ENCODE measurements around the gene CAPSL. TPM values are rescaled to one million over a fixed set of nuclear protein-coding genes. Genes with fewer than 3 reads are reported as not detected.
"Not testable (repeated sequence)": the region's sequence is repeated elsewhere in the genome, so short reads cannot be mapped to it uniquely, and the experiment has no call there.

The CAPSL gene
- 0.20 TPM for total RNA-seq

GRCh38 chr5:35938568-35939227 is at the start of gene CAPSL:
CAPSL (minus strand) TSS chr5:35938622; CDS start chr5:35921120, 17,502 bp downstream.
- peak; percentile 77 for DNase-seq

GRCh38 chr5:35987776-35988175 is 49.4 kb upstream of the CAPSL start:
- DNase-seq = no peak

DNA sequence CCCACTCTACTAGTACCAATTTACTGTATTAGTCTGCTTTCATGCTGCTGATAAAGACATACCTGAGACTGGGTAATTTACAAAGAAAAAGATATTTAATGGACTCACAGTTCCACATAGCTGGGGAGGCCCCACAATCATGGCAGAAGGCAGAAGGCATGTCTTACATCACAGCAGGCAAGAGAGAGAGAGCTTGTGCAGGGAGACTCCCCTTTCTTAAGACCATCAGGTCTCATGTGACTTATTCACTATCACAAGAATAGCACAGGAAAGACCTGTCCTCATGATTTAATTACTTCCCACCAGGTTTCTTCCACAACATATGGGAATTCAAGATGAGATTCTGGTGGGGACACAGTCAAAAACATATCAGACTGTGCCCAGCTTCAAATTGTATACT is 41.3 kb upstream of the CAPSL start:
- no peak for DNase-seq

DNA sequence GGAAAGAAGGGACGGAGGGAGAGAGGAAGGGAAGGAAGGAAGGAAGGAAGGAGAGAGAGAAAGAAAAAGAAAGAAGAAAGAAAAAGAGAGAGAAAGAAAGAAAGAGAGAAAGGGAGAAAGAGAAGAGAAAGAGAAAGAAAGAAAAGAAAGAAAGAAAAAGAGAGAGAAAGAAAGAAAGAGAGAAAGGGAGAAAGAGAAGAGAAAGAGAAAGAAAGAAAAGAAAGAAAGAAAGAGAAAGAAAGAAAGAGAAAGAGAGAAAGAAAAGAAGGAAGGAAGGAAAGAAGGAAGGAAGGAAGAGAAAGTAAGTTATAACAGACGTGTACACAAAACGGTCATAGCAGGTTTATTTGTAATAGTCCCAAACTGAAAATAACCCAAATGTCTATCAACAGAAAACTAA is 38.4 kb upstream of the CAPSL start:
- not testable (repeated sequence) for DNase-seq

GRCh38 chr5:35974570-35974969 is 36.1 kb upstream of the CAPSL start:
- DNase-seq = no peak

GRCh38 chr5:35971878-35972210 is 33.4 kb upstream of the CAPSL start:
- DNase-seq = no peak

- no peak for DNase-seq
Observed at GRCh38 chr5:35971186-35971877, 32.9 kb upstream of the CAPSL start.

DNA sequence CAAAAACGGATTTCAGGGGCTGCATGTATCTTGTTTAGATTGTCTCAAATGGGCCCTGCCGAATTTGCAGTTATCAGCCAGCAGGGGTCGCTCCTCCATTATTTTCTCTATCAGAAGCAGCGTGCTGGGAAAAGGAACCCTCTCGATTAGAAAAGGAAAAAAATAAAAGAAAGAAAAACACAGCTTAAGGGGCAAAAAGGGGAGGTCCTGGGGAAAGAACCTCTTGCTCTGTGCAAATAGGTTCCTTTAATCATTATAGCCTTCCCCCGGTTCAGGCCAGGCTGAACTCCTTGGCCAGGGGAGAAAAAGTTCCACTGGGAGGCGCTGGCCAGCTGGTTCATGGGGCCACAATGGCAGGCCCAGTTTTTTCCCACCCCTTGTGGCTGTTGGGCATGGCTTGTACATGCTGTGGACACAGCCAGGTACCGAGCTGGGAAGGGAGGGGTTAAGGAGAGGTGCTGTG is 25.0 kb upstream of the CAPSL start:
- DNase-seq = no peak

DNA sequence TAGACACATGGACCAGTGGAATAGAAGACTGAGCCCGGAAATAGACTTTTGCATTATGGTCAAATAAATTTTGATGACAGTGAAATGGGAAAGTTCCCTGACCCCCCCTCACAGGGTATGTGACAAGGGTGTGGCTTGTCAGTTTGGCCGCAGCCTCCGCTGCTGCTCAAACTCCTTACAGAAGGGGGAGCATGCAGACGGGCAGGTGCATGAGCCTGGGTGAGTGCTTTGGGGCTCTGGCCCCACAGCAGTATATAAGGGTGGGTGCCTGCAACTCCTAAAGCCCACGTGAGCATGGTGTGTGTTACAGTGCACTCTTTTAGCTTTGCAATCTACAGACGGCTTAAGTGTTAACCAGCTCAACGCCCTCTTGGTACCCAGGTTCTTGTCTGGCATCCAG is 21.9 kb upstream of the CAPSL start:
- DNase-seq = no peak

DNA sequence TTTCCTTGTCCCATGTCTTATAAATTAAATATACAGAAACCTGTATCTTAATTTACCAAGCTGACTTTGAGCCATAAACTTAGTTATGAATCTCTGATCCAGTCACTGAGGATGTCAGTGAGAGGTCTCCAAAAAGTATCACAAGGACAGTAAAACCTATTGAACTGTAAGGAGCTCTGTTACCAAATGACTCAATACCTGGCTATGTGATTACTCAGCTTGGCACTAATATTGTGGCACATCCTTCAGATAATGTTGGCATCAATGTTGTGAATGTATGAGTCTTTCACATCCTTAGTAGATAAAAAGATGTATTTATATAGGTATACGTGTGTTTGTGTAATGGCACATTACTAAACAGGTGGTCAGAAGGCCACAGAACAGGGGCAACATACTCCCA is 18.0 kb upstream of the CAPSL start:
- DNase-seq = no peak

- DNase-seq = no peak
Observed at GRCh38 chr5:35954175-35954574, 15.8 kb upstream of the CAPSL start.

GRCh38 chr5:35947085-35947484 is 8.7 kb upstream of the CAPSL start:
- DNase-seq = no peak

GRCh38 chr5:35939639-35940038 is 1.2 kb upstream of the CAPSL start:
- DNase-seq = no peak

GRCh38 chr5:35926389-35927051 is 11.9 kb downstream of the CAPSL start:
- peak; percentile 44 for DNase-seq

DNA sequence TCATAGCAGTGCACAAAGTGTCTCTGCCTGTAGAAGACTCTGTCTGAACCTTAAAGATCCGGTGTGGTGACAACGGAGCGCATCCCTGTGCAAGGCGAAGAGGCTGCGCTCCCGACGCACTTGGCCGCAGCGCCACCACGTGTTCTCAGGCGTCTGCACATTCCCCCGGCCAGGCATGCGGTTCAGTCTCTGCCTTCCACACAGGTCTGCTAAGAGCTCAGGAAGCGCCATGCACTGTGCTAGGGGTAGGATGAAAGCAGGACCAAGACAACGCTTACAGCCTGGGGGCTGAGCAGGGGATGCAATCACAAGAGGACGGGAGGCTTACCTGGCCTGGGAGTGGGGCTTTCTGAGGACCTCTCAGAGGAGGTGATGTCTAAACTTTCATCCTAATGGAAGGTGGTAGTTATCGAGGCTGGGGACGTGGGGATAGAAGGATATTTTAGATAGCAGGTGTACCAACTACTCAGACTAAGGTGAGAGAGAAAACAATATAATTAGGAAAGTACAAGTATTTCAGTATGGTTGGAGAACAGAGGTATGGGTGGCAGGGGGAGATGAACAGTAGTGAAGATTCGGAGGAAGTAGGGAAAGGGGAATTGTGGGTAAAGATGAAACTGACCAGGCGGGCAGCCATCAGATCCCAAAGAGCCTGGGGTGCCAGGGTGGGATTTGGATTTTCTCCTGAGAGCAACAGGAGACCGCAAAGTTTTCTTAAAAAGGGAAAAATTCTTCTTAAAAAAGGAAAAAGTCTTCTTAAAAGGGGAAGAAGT is 13.3 kb downstream of the CAPSL start:
- no peak for DNase-seq

DNA sequence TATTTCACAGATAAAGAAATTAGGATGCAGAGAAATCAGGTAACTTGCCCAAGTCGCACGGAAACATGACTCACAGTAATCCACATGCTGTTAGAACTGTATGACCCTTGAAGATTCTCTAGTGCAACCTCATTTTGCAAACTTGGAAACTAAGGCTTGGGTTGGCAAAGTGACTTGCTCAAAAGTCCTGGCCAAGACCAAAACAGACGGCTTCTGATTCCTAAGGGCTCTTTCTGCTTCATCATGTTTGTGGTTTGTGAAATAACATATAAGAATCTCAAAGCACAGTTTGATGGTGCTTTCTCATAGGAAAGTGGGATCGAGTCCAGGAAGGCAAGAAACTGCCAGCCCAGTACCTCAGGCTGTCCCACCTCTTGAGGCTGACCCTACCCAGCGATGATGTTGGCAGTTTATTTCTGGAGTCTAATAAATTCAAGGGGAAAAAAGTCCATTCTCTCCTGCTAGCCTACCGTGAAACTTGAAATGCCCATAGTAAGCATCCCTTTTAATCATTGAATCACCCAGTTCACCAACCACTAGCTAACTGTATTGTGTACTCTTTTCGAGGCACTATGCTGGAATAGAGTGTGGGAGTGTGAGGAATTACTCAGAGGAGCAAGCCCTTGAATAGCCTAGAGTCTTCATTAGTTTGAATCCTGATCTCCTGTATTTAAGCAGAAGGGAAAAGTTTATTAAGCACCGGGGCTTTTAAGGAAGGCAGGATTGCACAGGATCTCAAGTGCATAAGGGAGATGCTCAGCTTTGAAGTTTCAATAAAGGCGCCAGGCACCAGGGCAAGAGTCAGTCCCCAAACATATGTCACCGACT is 14.1 kb downstream of the CAPSL start:
- DNase-seq = no peak

DNA sequence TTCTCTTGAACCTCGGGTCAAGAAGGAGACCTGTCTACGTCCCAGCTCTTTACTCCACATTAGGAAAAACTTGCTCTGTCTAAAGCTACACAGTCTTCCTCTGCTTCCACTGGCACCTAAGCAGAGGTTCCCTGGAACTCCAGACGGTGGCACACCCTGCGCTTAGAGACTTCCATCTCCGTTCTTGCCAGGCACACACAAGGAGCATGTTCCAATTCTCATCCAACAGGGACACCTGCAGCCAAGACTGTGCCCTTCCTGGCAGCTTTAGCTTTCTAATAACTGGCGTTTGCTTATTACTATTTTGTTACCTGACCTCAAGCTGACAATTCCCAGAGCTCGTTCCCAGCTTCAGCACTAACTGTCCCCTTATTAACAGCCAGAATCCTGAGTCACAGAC is 16.0 kb downstream of the CAPSL start:
- no peak for DNase-seq

DNA sequence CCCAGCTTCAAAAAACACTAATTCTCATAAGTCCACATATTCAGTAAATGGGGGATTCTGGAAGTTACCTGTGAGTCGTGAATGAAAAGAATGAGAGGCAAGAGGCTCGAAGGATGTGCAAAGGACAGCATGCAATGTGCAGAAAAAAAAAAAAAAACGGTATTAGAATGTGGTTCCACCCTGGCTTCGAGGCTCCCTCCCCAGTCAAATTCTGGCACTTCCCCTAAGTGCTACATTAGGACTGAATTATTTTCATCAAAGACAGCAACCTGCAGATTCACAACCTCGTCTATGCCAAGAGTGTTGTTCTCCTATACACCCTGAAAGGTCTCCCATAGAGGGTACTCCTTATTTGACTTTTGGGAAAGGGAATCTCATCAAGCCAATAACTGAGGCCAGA is 16.5 kb downstream of the CAPSL start:
- no peak for DNase-seq

GRCh38 chr5:35920890-35921289 is 17.5 kb downstream of the CAPSL start:
- no peak for DNase-seq

GRCh38 chr5:35919191-35919590 is 19.2 kb downstream of the CAPSL start:
- DNase-seq = no peak

DNA sequence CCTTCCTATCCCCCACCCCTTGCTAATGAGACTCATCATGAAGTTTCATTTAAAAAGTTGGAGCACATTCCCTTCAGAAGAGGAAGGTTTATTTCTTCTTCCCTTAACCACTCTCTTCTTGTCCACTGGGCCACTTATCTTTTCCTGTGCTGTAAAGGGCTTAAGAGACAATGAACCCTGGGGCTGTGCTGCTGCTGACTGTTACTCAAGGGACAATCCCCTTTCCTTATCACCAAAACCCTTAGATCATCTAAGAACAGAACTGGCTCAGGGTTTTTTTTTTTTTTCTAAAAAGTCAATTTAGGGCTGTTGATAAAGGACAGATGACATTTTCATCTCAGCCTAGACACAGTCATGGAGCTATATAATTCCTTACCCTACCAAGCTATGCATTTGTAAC is 29.6 kb downstream of the CAPSL start:
- no peak for DNase-seq

GRCh38 chr5:35908228-35908627 is 30.2 kb downstream of the CAPSL start:
- no peak for DNase-seq
